Adipose tissue (tissue), 3 donors: ENCODE data around the gene CD7. TPM values are rescaled to one million over a fixed set of nuclear protein-coding genes. Genes with fewer than 3 reads are reported as not detected.
A peak's percentile ranks its signal among the peaks of the same experiment; 100 is the strongest.

Experiments used
- H3K27ac ChIP-seq: one replicate; pipeline ENCODE4 v1.5.1; 2013; ENCODE audit warnings: low read depth, low read length
- WGBS, 3 donors: extraction: QIAGEN DNeasy Blood & Tissue Kit; methylation state at CpG; one replicate each; pipeline ENCODE4 v1.1.7; 2013; 5-methylcytosine and 5-hydroxymethylcytosine counted together
- polyA plus RNA-seq, 3 donors: library from polyadenylated mRNA; stranded (reverse); fragments of 200-250 nt; gene quantifications; one replicate each; pipeline ENCODE4 v1.2.3, GENCODE V29; 2013
- donor health status: healthy with polysubstance abuse.
- donor health status: Bipolar disorder and iron deficiency.
- donor health status: healthy.

CD7 gene
- polyA plus RNA-seq, 3 donors: 1.6 to 4.7 (median 1.6) TPM

DNA sequence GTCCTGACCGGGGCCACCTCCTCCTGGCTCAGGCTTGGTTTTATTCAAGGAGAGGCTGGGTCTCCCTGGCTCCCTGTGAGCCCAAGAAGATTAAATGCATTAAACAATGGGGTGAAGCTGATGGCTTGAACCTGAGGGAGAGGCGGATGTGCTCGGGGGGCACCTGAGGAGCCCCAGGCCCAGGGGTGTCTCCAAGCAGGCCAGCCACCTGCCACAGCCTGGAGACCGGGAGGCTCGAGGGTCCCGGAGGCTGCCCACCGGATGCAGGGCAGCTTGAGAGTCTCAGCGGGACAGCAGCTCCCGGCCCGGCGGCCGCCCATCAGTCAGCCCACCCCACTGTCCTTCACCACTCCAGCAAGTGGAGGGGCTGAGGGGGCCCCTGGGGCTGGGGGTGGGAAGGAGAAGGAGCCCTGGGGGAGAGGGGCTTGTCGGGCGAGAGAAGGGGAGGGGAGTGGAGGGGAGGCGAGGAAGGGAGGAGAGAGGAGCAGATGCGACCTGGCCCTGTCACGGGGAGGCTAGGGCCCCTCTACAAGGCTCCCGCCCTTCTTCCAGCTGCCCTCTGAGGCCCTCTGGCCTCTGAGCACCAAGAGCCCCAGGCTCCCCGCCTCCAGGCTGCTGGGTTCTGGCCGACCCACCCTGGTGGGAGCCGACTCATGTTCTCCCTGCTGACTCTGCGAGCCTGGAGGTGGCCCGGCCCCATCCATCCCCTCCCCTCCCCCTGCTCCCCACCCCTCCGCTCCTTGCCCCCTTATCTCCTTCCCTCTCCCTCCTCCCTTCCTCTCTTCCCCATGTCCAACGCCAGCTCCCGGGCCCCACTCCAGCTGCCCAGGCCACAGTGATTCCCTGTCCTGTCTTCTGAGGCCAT is 13.2 kb downstream of the CD7 start:
- no peak overlapping the region for H3K27ac ChIP-seq
- WGBS, 3 donors: 64 to 73% (median 72%) methylated on average over 20 to 26 of the region's 26 CpGs

DNA sequence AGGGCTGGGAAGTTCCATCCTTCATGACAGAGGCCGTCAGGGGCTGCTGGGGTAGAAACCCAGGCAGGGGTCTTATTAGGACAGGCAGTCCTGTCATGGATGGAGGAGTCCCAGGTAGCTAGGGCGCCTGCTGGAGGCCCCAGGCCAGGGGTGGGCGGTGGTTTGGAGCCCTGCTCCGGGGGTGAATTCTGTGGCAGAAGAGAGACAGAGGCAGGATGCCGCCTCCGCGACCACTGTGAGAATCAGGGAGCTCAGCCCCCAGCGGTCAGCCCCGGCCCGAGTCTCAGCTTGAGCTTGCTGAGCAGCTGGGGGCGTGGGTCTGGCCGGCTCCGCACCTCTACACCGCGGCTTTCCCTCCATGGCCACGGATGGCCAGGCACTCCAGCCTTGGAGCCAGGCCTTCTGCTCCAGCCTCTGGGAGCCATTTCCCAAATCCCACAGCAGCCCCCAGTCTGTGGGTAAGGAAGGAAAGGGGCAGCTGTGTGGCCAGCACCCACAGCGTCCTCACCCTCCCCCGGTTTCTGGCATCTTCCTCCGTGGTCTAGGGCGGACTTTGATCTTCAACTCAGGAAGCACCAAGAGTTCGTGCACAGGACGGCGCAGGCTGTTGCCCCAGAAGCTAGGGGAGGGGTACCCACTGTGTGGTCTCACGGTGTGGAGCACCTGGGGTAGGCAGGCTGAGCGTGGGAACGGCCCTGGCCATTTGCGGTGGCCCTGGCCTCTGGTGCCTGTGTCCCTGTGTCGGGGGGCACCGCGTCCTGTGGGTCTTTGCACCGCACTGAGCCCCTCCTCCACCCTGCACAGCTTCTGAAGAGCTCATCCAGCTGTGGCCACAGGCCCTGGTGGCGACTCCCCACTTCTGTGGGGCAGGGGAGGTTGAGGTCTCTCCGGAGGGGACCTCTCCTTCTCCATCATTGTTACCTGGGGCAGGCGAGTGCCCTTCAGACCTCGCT is 14.1 kb downstream of the CD7 start:
- WGBS, 3 donors: 66 to 78% (median 69%) methylated on average over 33 to 35 of the region's 35 CpGs

DNA sequence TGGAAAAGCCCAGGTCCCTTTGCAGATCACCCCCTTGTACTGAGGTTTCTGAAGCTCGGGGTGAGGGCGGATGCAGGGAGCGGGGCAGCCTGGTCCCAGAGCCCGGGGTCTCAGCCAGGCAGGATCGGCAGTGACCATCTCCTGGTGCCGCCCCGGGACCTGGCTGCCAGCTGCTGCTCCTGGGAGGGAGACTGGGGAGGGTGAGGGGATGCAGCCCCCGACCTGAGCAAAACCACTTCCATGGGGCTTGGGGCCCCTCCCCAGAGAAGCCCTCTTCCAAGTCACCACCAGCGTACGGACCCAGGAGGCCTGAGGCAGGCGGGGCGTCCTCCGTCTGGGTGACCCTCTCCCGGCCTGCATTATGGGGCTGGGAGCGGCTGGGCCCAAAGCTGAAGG is 14.8 kb downstream of the CD7 start:
- 84 to 87% (median 86%) methylated on average over 13 to 15 of the region's 15 CpGs for WGBS, 3 donors
- H3K27ac ChIP-seq: no peak overlapping the region

More for the DNA sequence above, 14.1 kb downstream of the CD7 start:
- H3K27ac ChIP-seq: no peak overlapping the region

DNA sequence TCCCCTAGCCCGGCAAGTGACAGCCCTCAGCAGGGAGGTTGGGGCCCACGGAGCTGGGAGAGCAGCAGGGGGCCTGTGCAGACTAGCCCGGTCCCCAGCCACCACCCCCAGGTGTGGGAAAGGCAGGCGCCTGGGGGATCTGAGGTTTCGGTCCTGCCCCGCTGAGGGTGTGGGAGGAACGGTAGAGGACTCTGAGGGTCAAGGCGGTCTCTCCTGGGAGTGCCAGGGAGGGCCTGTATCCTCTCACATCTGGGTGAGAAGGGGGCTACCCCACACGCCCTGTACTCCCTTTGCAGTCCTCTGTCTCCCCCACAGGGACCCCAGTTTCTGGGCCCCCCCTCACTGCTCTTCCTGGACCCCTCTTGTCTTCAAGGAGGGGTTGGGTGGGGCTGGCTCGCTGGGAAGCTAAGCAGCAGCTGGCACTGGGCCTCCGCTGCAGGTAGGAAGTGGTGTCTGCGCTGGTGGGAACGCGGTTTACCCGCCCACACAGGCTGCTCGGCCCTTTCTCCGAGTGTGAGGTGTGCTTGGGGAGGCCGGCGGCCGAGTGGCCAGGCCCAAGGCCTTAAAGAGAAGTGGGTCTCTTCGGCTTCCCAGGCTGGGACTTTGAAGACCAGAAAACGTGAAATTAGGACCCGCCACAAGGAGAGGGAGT is 15.4 kb downstream of the CD7 start:
- H3K27ac ChIP-seq: no peak overlapping the region
- 55 to 81% (median 58%) methylated on average over 23 of the region's 23 CpGs for WGBS, 3 donors

DNA sequence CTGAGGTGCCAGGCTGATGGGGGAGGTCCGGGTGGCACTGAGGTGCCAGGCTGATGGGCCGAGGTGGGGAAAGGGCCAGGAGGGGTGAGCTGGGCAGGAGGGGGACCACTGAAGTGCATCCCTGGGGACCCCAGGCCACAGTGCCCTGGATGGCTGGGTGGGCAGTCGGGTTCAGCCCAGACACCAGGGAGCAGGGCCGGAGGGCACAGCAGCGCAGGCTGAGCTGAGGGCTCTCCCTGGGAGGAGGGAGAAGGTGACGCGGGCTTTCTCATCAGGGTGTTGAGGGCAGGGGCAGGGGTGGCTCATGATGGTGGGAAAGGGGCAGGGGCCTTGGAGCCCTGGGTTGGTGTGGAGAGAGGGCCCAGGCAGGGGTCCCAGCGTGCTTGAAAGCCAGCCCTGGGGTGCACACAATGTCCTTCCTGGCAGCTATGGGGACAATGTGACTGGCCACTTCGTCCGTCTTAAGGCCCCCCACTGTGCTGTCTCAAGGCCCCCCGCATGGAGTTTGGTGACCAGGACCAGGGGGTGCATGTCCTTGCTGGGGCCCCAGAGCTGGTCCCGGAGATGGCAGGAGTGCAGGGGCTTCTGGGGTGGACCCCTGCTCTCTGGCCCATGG is 16.0 kb downstream of the CD7 start:
- WGBS, 3 donors: 89 to 92% (median 92%) methylated on average over 12 of the region's 12 CpGs
- H3K27ac ChIP-seq: no peak overlapping the region

DNA sequence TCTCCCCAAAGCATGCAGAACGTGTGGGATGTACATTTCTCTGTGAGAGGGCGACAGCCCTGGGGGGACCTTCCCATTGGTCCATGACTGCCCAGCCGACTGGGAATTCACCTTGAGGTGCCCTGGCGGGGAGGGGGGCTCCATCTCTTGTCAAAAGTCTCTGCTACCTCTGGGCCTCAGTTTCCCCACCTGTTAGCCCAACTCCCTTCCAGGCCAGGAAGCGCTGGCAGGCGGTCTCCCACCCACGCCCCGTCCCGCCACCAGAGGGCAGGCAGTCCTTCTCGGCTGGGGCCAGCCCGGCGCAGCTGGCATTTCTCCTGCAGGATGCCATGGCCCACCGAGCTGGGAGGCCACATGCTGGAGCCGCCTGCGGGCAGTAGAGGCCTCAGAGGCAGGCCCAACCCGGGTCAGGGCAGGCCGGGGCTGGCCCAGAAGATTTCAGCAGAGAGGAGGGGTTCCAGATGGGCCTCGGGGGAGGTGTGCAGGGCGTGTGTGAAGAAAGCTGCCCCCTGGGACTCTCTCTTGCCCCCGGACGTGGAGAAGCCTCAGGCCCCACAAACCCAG is 16.6 kb downstream of the CD7 start:
- H3K27ac ChIP-seq: no peak overlapping the region
- 37 to 41% (median 40%) methylated on average over 21 of the region's 21 CpGs for WGBS, 3 donors

DNA sequence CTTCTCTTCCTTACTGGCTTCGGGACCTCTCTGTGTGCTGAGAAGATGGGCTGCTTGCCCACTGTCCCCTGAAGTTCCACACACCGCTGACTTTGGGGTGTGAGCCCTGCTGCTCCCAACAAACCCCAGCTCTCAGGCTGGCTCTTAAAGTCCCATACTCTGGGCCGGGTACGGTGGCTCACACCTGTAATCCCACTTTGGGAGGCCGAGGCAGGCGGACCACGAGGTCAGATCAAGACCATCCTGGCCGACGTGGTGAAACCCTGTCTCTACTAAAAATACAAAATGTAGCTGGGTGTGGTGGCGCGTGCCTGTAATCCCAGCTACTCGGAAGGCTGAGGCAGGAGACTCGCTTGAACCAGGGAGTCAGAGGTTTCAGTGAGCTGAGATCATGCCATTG is 17.2 kb downstream of the CD7 start:
- H3K27ac ChIP-seq: no peak overlapping the region
- WGBS, 3 donors: 89 to 94% (median 94%) methylated on average over 13 of the region's 13 CpGs

DNA sequence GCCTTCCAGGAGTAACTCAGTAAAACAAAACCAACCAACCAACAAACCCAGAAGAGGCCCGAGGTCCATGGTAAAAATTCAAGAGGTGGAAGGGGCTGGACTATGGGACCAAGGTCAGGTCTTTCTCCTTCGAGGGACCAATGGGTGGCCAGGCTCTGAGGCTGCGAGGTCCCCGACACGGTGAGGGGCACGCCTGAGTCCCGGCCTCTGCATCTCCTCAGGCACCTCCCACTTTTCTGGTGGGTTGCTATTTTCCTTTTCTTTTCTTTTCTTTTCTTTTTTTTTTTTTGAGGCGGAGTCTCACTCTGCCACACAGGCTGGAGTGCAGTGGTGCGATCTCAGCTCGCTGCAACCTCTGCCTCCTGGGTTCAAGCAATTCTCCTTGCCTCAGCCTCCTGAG is 18.0 kb downstream of the CD7 start:
- no peak overlapping the region for H3K27ac ChIP-seq

DNA sequence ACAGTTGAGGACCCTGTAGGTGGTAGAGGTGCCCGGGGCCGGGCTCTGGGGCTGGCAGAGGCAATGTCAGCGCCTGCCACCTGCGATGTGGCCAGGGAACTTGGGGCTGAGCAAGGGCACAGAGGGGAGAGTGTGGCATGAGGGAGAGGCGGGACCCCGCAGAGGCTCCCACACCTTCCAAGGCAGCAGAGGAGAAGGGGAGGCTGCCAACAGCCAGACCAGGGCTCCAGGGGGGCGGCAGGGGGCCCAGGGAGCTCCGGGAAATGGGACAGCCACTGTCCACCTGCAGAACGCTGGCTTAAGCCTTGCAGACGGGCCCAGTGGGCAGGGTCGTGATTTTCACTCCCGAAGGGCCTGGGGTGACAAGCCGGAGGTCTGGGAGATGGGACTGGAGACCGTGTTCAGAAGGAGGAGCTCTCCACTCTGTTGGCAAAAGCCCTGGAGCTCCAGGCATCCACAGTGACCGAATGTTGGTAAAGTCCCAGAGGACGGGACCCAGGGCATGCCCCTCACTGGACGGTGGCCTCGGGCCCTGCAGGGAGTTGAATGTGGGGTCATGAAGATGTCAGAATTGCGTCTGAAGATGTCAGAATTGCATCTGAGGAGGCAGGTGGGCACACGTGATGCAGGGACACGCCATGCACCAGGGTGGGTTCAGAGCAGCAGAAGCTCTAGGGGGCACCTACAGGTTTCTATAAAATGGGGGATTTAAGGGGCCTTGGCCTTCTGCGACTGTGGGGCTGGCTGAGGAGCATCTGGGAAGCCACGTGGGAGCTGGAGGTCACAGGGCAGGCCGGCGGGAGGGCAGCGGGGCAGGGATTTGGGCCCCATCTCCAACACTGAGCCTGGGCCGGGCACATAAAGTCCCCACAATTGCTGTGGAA is 18.6 kb downstream of the CD7 start:
- H3K27ac ChIP-seq: peak overlapping the region; percentile 97
- WGBS, 3 donors: 66 to 76% (median 66%) methylated on average over 27 of the region's 27 CpGs

More for the DNA sequence above, 18.0 kb downstream of the CD7 start:
- WGBS, 3 donors: 90 to 93% (median 92%) methylated on average over 10 of the region's 10 CpGs

DNA sequence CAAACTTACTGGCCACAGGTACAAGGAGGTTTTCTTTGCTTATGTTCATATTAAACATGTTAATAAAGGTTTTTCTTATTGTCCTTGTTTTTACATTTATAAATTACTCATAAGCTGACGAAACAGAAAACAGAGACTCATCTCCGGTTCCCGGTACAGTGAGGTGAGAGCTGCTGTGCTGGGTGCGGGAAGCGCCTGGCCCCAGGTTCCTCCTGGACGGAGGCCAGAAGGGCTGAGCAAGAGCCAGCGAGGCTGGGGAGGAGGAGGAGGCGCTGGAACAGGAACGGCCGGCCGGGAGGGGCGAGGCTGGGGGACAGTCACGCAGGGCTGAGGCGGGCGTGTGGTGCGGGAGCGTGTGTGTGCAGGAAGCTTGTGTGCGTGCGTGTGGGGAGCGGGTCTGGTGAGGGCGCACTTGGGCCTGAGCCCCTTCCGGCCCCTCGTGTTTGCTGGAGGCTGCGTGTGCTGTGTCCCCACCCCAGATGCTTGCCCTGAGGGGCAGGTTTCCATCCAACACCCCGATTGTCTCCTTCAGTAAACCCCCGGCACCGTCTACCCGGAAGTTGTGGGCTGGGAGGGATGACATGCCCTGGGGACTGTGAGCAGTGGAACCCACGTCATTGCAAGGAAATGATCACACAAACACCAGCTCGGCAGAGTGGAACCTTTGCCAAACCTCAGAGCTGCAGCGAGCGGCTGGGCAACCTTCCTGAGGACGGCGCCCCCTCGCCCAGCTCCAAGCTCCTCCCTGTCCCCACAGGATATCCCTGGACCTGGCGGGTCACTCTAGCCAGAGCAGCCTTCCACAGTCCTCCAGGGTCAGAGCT is 19.5 kb downstream of the CD7 start:
- WGBS, 3 donors: 1 to 2% (median 1%) methylated on average over 36 of the region's 36 CpGs

DNA sequence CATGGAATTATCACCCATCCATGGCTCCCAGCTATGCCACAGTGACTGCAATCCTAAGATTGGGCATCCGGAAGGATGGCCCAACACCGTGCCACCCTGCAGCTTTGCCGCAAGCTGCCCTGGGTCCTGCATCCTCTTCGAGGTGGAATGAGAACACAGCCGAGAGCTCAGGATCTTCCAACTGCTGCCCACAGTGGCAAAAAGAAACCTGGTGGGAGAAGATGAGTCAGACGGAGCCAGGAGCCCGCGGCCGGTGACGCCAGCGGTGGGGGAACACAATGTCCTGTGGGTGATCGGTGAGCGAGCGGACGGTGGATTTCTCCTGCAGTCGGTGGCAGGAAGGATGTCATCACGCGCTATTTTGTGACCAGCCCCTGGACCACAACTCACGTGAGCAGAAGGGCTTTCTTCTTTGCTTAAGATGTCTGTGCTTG is 20.1 kb downstream of the CD7 start:
- 24 to 63% (median 26%) methylated on average over 19 of the region's 19 CpGs for WGBS, 3 donors
- H3K27ac ChIP-seq: peak overlapping the region; percentile 97

More for the DNA sequence above, 19.5 kb downstream of the CD7 start:
- H3K27ac ChIP-seq: peak overlapping the region; percentile 97

DNA sequence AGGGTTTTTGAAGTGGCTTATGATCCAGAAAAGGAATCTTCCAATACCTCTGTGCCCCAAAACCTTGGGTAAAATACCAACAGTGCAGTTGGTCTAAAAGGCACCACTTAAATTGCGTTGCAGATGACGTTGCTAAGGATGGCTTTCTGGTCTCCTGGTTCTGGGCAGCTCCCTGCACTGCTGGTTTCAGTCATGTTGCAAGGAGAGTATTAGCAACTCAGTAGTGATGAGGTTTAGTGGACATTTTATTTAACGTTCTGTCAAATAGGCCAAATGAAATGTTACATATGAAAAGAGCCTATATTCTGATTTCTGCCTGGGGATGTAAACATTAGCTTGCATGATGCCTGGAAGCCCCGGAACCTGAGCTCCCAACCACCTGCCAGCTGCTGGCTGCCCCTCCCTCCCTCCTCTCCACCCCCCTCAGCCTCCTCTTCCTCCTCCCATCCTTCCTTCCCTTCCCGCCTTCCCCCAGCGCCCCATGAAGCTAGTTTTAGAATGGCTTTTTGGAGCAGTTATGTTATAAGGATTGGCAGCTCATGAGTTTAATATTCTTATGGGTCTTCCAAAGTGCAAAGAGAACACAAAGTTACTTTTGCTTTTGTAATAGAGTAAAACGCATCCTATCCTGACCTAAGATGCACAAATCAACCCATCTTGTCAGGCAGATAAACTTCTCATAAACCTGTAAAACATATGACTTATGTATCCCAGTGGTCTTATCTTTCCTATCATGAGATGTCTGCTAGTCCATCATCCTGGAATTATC is 20.7 kb downstream of the CD7 start:
- WGBS, 3 donors: 29 to 68% (median 37%) methylated on average over 7 of the region's 7 CpGs
- peak overlapping the region; percentile 97 for H3K27ac ChIP-seq

DNA sequence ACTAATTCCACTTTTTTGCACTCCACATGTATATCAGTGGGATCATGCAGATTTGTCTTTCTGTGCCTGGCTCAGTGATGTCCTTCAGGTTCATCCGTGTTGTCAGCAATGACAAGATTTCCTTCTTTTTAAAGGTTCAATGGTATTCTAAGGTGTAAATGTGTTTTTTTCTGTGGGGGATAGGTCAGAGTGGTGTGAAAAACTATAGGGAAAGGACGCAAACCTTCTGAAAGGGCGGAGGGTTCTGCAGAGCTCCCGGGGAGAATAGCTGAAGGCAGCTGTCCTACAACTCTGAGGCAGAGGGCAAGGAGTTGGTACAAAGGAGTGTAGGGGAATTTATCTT is 22.0 kb downstream of the CD7 start:
- WGBS, 3 donors: 26 to 74% (median 68%) methylated on average over 4 of the region's 4 CpGs
- H3K27ac ChIP-seq: no peak overlapping the region

DNA sequence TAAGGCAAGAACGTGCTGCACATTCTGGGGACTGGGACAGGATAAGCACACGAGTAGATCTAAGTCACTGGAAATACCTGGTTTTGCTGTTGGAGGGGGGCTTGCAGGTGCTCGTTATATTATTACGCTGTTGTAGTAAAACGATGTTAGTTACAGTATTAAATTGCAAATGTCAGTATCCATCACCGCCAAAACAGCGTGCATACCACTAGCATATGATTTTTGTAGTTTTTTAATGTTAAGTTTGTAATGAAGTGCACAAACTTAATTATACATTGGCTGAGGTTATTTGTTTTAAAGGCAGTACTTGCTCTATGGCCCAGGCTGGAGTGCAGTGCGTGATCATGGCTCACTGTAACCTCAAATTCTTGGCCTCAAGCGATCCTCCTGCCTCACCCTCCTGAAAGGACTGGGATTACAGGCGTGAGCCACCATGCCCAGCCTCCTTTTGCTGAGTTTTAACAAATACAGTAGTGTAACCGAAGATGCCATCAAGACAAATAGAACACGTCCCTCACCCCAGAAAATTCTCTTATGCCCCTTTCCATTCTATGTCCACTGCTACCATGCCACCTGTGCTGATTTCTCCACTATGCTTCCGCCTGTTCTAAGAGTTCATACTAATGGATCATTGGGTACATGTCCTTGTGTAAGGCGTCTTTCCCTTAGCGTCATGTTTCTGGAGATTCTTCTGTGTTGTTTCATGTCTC is 23.2 kb downstream of the CD7 start:
- WGBS, 3 donors: 78 to 91% (median 87%) methylated on average over 15 of the region's 15 CpGs

More for the DNA sequence above, 23.2 kb downstream of the CD7 start:
- H3K27ac ChIP-seq: no peak overlapping the region
